ENCODE measurements around the gene ADAM15.

GRCh38 chr1:155026588-155026987 is 24.5 kb upstream of the ADAM15 start:
- TF ChIP-seq CTCF (conservative IDR thresholded peaks at IDR 0.05; ENCODE audit: low read length) (no peak), EZH2phosphoT487 (IDR thresholded peaks at IDR 0.05; ENCODE audit: borderline replicate concordance) (no peak)

Data from Loucy (cell line).